NB4 (cell line): ENCODE results near the gene MRPL41.
"Not testable (repeated sequence)": the region's sequence is repeated elsewhere in the genome, so short reads cannot be mapped to it uniquely, and the experiment has no call there.

Experiments used
- DNase-seq: peaks from one replicate; pipeline ENCODE4 v3.0.0; 2010; ENCODE audit warnings: low read depth
- H3K4me3 ChIP-seq: one replicate; pipeline ENCODE4 v1.5.1; 2011; ENCODE audit warnings: mild to moderate bottlenecking, low read depth, low read length, moderate library complexity
- CTCF ChIP-seq: IDR thresholded peaks from one replicate; pipeline ENCODE4 v1.5.1; 2012; ENCODE audit warnings: low read depth, low read length
- MAX ChIP-seq: IDR thresholded peaks from 2 replicates; pipeline ENCODE4 v1.6.1; 2011; ENCODE audit warnings: low read depth, low read length
- MYC ChIP-seq: IDR thresholded peaks from 2 replicates; pipeline ENCODE4 v1.6.1; 2011; ENCODE audit warnings: low read depth, low read length
- POLR2A ChIP-seq: IDR thresholded peaks from 2 replicates; pipeline ENCODE4 v1.6.1; 2011; ENCODE audit warnings: mild to moderate bottlenecking; ENCODE audit not compliant: insufficient read length; ENCODE audit errors: extremely low read depth

MRPL41 gene

GRCh38 chr9:137522746-137523455 lies 28.8 kb upstream of the MRPL41 start:
- DNase-seq: no peak
- no peak overlapping the region for H3K4me3 ChIP-seq
- no peak for TF ChIP-seq MYC
- no peak for TF ChIP-seq POLR2A
- no peak for TF ChIP-seq CTCF
- no peak for TF ChIP-seq MAX

- no peak overlapping the region for H3K4me3 ChIP-seq
- no peak for TF ChIP-seq MAX
- no peak for TF ChIP-seq CTCF
- no peak for TF ChIP-seq MYC
- no peak for TF ChIP-seq POLR2A
- no peak for DNase-seq
Observed at GRCh38 chr9:137524161-137524980, 27.3 kb upstream of the MRPL41 start.

GRCh38 chr9:137524981-137525317 lies 26.7 kb upstream of the MRPL41 start:
- TF ChIP-seq MYC: no peak
- H3K4me3 ChIP-seq: no peak overlapping the region
- no peak for DNase-seq

- H3K4me3 ChIP-seq: no peak overlapping the region
- no peak for TF ChIP-seq MAX
- TF ChIP-seq POLR2A: no peak
- DNase-seq: no peak
Observed at GRCh38 chr9:137530331-137530730, 21.3 kb upstream of the MRPL41 start.

- no peak for DNase-seq
- TF ChIP-seq CTCF (no peak), POLR2A (no peak), MYC (no peak), MAX (no peak)
- no peak overlapping the region for H3K4me3 ChIP-seq
Observed at GRCh38 chr9:137531099-137531765, 20.4 kb upstream of the MRPL41 start.

- not testable (repeated sequence) for H3K4me3 ChIP-seq, DNase-seq
Observed at GRCh38 chr9:137532891-137533468, 18.7 kb upstream of the MRPL41 start.

GRCh38 chr9:137534256-137535119 lies 17.2 kb upstream of the MRPL41 start:
- peak; percentile 87 for DNase-seq
- no peak overlapping the region for H3K4me3 ChIP-seq
- TF ChIP-seq MYC (peak; percentile 99), CTCF (peak; percentile 68), POLR2A (no peak), MAX (peak; percentile 100)
